Measurements from ENCODE around the gene IL1RAPL1.

DNA sequence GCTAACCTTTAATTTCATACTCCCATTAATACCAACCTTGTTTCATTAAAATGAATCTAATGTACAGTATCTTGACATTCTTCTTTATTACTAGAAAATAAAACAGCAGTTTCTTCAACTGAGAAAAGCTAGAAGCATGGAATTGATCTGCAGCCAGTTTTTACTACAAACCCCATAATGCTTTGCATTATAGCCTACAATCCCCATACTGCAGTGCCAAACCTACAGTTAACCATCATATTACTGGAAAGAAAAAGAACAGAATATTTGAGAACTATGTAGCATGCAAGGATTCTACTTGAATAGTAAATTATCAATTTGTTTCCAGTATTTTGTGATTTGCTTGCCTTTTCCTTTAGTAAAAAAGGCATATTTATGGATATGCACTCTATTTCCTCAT, 3.2 kb upstream of the IL1RAPL1 start:
- TF ChIP-seq, protein P1, sequence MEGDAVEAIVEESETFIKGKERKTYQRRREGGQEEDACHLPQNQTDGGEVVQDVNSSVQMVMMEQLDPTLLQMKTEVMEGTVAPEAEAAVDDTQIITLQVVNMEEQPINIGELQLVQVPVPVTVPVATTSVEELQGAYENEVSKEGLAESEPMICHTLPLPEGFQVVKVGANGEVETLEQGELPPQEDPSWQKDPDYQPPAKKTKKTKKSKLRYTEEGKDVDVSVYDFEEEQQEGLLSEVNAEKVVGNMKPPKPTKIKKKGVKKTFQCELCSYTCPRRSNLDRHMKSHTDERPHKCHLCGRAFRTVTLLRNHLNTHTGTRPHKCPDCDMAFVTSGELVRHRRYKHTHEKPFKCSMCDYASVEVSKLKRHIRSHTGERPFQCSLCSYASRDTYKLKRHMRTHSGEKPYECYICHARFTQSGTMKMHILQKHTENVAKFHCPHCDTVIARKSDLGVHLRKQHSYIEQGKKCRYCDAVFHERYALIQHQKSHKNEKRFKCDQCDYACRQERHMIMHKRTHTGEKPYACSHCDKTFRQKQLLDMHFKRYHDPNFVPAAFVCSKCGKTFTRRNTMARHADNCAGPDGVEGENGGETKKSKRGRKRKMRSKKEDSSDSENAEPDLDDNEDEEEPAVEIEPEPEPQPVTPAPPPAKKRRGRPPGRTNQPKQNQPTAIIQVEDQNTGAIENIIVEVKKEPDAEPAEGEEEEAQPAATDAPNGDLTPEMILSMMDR (IDR thresholded peaks at IDR 0.05): no peak
- TF ChIP-seq POLR2A (IDR thresholded peaks at IDR 0.05): no peak

All from thyroid gland (tissue), 4 donors.